Caco-2 (cell line): ENCODE measurements around the gene BANP. TPM values are rescaled to one million over a fixed set of nuclear protein-coding genes. Genes with fewer than 3 reads are reported as not detected.
A peak's percentile ranks its signal among the peaks of the same experiment; 100 is the strongest.
"Not testable (repeated sequence)": the region's sequence is repeated elsewhere in the genome, so short reads cannot be mapped to it uniquely, and the experiment has no call there.

Experiments
- BruUV-seq: library from RNA; stranded (reverse); fragments of 400-500 nt; replicated peaks from 2 replicates; lab custom pipeline; 2021; lab: Mats Ljungman, UMichigan
- CTCF ChIA-PET: fragments of 300-600 bp; sonication (Branson Sonifier 250); formaldehyde crosslinking; loops from one replicate; lab custom pipeline; 2022; ENCODE audit warnings: antibody characterized with exemption; lab: Charles Lee
- POLR2A ChIA-PET: fragments of 300-600 bp; sonication (Branson Sonifier 250); formaldehyde crosslinking; loops from one replicate; lab custom pipeline; 2022; ENCODE audit warnings: antibody characterized with exemption; lab: Charles Lee
- DNase-seq, 2 experiments: peaks; one replicate each; pipeline versions ENCODE4 v3.0.0 to v3.0.0-alpha.2; 2020 to 2022
- H3K27me3 ChIP-seq: replicated peaks from 2 replicates; pipeline ENCODE4 v1.6.0; 2011; ENCODE audit warnings: low read length; ENCODE audit not compliant: control insufficient read depth, insufficient read depth
- H3K36me3 ChIP-seq: 2 replicates; pipeline ENCODE4 v1.5.1; 2011; ENCODE audit warnings: low read length; ENCODE audit not compliant: control insufficient read depth, insufficient read depth
- H3K4me1 ChIP-seq: fragments of 250-450 bp; sonication (Bioruptor Pico); 2 replicates; pipeline ENCODE4 v1.5.1; 2020; ENCODE audit warnings: mild to moderate bottlenecking
- H3K4me3 ChIP-seq: 2 replicates; pipeline ENCODE4 v1.5.1; 2011; ENCODE audit warnings: low read depth, mild to moderate bottlenecking, control low read depth, low read length
- H3K9me3 ChIP-seq: fragments of 250-450 bp; sonication (Bioruptor Pico); 2 replicates; pipeline ENCODE4 v1.5.1; 2020; ENCODE audit warnings: mild to moderate bottlenecking, moderate library complexity
- H3K27ac Mint-ChIP-seq: one replicate; pipeline ENCODE4 v1.8.0; 2022; ENCODE audit warnings: mixed read lengths; ENCODE audit not compliant: unreplicated experiment
- H3K27me3 Mint-ChIP-seq: one replicate; pipeline ENCODE4 v1.8.0; 2022; ENCODE audit warnings: mixed read lengths; ENCODE audit not compliant: insufficient read depth, unreplicated experiment
- H3K36me3 Mint-ChIP-seq: one replicate; pipeline ENCODE4 v1.8.0; 2022; ENCODE audit warnings: mild to moderate bottlenecking, mixed read lengths; ENCODE audit not compliant: insufficient read depth, unreplicated experiment
- H3K4me1 Mint-ChIP-seq: one replicate; pipeline ENCODE4 v1.8.0; 2022; ENCODE audit warnings: low read depth, mixed read lengths; ENCODE audit not compliant: unreplicated experiment
- H3K4me3 Mint-ChIP-seq: one replicate; pipeline ENCODE4 v1.8.0; 2022; ENCODE audit warnings: mild to moderate bottlenecking, moderate library complexity, mixed read lengths; ENCODE audit not compliant: unreplicated experiment
- H3K9me3 Mint-ChIP-seq: one replicate; pipeline ENCODE4 v1.8.0; 2022; ENCODE audit warnings: mixed read lengths; ENCODE audit not compliant: unreplicated experiment
- intact Hi-C: fragments of 100-400 bp; cut with micrococcal nuclease; formaldehyde crosslinking; loops from one replicate; pipeline ENCODE4 v1.10.0; 2022; ENCODE audit not compliant: unreplicated experiment
- total RNA-seq: library from RNA; stranded (reverse); gene quantifications from 2 replicates; pipeline ENCODE4 v1.2.3, GENCODE V29; 2022
- TF ChIP-seq, protein P1 (sequence below), 2 experiments: fragments of 200-600 bp in 1 of 2; IDR thresholded peaks; 1 replicate in 1 of 2; 2 replicates in 1 of 2; pipeline versions ENCODE4 v1.5.1 to v1.8.0; 2011 to 2022; ENCODE audit warnings: antibody characterized with exemption in 1 of 2, control low read depth in 1 of 2, inconsistent platforms in 1 of 2, low read depth in 1 of 2, low read length in 1 of 2, mild to moderate bottlenecking in 1 of 2, moderate library complexity in 1 of 2; ENCODE audit not compliant: insufficient read depth in 1 of 2, severe bottlenecking in 1 of 2, unreplicated experiment in 1 of 2

The BANP gene
- total RNA-seq, 1 experiment from 2014 or later = 44.4 TPM

DNA sequence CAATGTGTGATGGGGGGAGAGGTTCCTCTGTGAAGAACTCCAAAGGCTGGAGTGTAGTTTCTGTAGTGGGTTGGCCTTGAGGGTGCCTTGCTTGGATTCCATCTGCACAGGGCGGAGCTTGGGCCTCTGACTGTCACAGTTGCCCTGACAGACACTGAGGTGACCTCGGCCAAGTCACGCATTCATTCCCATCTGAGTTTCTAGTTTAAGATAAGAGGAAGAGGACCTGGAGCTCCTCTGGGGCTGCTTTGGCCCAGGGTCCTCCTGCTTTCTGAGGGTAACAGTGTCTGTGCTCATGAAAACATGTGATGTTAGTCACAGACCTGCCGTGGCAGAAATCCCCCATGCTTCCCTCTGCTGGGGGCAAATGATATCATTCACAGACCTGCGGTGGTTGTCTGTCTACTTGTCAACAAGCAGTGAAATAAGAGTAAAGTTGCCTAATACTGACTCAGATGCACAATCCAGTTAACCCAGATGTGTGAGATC, 35.2 kb downstream of the BANP start:
- not testable (repeated sequence) for H3K9me3 Mint-ChIP-seq

DNA sequence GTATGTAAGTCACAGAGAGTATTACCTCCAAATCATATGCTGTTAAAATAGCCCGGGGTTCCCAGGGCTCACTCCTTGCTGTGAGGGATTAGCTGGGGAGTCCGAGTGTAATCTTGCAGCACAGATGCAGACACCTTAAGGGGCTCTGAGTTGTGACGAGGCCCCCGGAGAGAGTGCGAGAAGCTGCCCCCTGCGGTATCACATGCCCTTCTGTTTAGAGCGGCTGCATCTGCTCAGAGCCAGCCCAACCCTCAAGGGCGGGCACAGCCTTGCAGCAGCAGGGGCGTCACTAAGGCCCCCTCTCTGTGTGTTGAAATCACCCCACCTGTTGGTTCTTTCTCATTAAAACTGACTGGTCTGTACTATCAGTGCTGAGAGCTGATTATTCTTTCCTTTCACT, 37.4 kb downstream of the BANP start:
- H3K27ac Mint-ChIP-seq, H3K9me3 ChIP-seq, BruUV-seq, H3K4me1 Mint-ChIP-seq, DNase-seq, CTCF ChIA-PET, H3K4me1 ChIP-seq, H3K9me3 Mint-ChIP-seq, H3K27me3 Mint-ChIP-seq, H3K4me3 Mint-ChIP-seq, H3K36me3 ChIP-seq, POLR2A ChIA-PET, intact Hi-C loops, H3K4me3 ChIP-seq, H3K27me3 ChIP-seq: not testable (repeated sequence)
- peaks cover 19% of the 10 kb centered on the region for H3K36me3 Mint-ChIP-seq

More for the DNA sequence above, 35.2 kb downstream of the BANP start:
- H3K27ac Mint-ChIP-seq, H3K27me3 ChIP-seq, H3K27me3 Mint-ChIP-seq, CTCF ChIA-PET, intact Hi-C loops, H3K9me3 ChIP-seq, POLR2A ChIA-PET, H3K4me1 Mint-ChIP-seq, H3K36me3 ChIP-seq, H3K4me1 ChIP-seq, H3K4me3 Mint-ChIP-seq, BruUV-seq, H3K4me3 ChIP-seq: not testable (repeated sequence)
- peak in 1 of 2 experiments; percentile 32 for DNase-seq
- H3K36me3 Mint-ChIP-seq = peaks cover 37% of the 10 kb centered on the region

DNA sequence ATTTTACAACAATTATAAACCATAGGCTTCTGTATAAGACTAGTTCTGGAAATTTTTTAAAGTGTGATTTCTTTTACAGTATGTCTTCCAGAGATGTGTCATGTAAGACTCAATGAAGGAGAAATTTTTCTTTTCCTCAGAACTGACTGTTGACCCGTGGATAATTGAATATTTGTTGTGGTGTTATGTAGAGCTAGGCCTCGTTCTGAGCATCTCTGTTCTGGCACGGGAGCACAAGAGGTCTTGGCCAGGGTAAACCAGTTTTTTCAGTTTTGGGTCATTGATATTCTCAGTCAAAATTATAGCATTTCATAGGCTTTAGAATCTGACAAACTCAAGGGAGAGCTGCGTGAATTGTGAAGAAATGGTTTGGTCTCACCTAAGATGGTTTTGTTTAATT, 39.0 kb downstream of the BANP start:
- DNase-seq, H3K9me3 Mint-ChIP-seq, H3K36me3 ChIP-seq, H3K27me3 Mint-ChIP-seq, POLR2A ChIA-PET, H3K27ac Mint-ChIP-seq, H3K4me3 Mint-ChIP-seq, intact Hi-C loops, H3K27me3 ChIP-seq, CTCF ChIA-PET, H3K4me1 ChIP-seq, H3K9me3 ChIP-seq, BruUV-seq, H3K4me3 ChIP-seq, H3K4me1 Mint-ChIP-seq: not testable (repeated sequence)
- H3K36me3 Mint-ChIP-seq = peaks cover 19% of the 10 kb centered on the region

DNA sequence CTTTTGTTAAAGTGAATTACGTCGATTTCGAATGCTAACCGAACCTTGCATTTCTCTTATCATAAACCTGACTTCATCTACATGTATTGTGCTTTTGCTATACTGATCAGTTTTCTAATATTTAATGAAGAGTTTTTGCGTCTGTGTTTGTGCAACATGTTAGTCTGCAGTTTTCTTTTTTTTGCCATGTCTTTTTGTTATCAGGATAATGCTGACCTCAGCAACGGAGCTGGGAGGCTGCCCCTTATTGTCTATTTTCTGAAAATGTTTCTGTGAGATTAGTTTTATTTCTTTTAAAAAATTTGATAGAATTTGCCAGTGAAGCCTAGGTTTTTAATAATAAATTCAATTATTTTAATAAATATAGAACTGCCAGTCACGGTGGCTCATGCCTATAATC, 40.9 kb downstream of the BANP start:
- H3K27me3 Mint-ChIP-seq, BruUV-seq, H3K4me1 ChIP-seq, H3K4me3 Mint-ChIP-seq, CTCF ChIA-PET, H3K9me3 ChIP-seq, H3K36me3 ChIP-seq, H3K27me3 ChIP-seq, intact Hi-C loops, H3K27ac Mint-ChIP-seq, H3K9me3 Mint-ChIP-seq, POLR2A ChIA-PET, DNase-seq, H3K4me1 Mint-ChIP-seq, H3K4me3 ChIP-seq: not testable (repeated sequence)
- peaks cover 11% of the 10 kb centered on the region for H3K36me3 Mint-ChIP-seq

DNA sequence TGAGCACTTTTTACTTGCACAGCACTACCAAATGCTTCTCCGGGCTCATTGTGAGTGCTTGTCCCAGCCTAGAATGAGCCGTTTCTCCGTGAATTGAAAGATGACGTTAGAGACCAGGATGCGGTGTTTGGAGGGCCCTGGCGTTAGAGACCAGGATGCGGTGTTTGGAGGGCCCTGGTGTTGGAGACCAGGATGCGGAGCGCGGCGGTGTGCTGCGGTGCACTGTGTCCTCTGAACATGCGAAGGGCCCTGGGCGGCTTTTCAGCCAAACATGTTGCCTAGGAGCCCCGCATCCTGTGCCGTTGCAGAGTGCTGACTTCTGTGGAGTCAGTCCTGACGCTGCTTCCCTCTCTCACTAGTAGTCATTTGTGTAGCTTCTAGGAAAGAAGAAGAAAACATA, 42.7 kb downstream of the BANP start:
- TF ChIP-seq, protein P1, sequence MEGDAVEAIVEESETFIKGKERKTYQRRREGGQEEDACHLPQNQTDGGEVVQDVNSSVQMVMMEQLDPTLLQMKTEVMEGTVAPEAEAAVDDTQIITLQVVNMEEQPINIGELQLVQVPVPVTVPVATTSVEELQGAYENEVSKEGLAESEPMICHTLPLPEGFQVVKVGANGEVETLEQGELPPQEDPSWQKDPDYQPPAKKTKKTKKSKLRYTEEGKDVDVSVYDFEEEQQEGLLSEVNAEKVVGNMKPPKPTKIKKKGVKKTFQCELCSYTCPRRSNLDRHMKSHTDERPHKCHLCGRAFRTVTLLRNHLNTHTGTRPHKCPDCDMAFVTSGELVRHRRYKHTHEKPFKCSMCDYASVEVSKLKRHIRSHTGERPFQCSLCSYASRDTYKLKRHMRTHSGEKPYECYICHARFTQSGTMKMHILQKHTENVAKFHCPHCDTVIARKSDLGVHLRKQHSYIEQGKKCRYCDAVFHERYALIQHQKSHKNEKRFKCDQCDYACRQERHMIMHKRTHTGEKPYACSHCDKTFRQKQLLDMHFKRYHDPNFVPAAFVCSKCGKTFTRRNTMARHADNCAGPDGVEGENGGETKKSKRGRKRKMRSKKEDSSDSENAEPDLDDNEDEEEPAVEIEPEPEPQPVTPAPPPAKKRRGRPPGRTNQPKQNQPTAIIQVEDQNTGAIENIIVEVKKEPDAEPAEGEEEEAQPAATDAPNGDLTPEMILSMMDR (IDR thresholded peaks at IDR 0.05; ENCODE audit: insufficient read depth in 1 of 2, low read depth in 1 of 2, low read length in 1 of 2, severe bottlenecking in 1 of 2, unreplicated experiment in 1 of 2) = no peak
- no peak overlapping the region for H3K4me3 Mint-ChIP-seq
- Histone ChIP-seq H3K4me3 (no peak overlapping the region), H3K36me3 (peaks cover 1% of the 10 kb centered on the region), H3K9me3 (no peaks in the 10 kb centered on the region), H3K27me3 (no peaks in the 10 kb centered on the region), H3K4me1 (no peaks in the 10 kb centered on the region)
- peaks cover 9% of the 10 kb centered on the region for H3K9me3 Mint-ChIP-seq
- H3K4me1 Mint-ChIP-seq = no peaks in the 10 kb centered on the region
- BruUV-seq = no TSS peak
- H3K27ac Mint-ChIP-seq = no peak overlapping the region
- H3K27me3 Mint-ChIP-seq = no peaks in the 10 kb centered on the region
- intact Hi-C loops = no loop called here
- peaks cover 16% of the 10 kb centered on the region for H3K36me3 Mint-ChIP-seq
- CTCF ChIA-PET = no interaction called here
- POLR2A ChIA-PET = no interaction called here
- no peak for DNase-seq
